ENCODE results near the gene RAET1G. TPM values are rescaled to one million over a fixed set of nuclear protein-coding genes. Genes with fewer than 3 reads are reported as not detected.
"Not testable (repeated sequence)": the region's sequence is repeated elsewhere in the genome, so short reads cannot be mapped to it uniquely, and the experiment has no call there.

The RAET1G gene
- total RNA-seq, 1 experiment from 2014 or later = 0.54 TPM

- CTCF ChIA-PET = no interaction called here
- Mint-ChIP-seq H3K4me3 (ENCODE audit: low read depth, unreplicated experiment) (peak overlapping the region; percentile 81), H3K27ac (ENCODE audit: unreplicated experiment) (peak overlapping the region; percentile 81), H3K36me3 (ENCODE audit: insufficient read depth, unreplicated experiment) (peaks cover 23% of the 10 kb centered on the region), H3K9me3 (ENCODE audit: low read depth, unreplicated experiment) (no peaks in the 10 kb centered on the region), H3K27me3 (ENCODE audit: unreplicated experiment) (no peaks in the 10 kb centered on the region), H3K4me1 (ENCODE audit: low read depth, unreplicated experiment) (no peaks in the 10 kb centered on the region)
- intact Hi-C loops (cut with micrococcal nuclease; ENCODE audit: unreplicated experiment) = no loop called here
- BruUV-seq (replicated peaks) = no TSS peak
- TF ChIP-seq, protein P1, sequence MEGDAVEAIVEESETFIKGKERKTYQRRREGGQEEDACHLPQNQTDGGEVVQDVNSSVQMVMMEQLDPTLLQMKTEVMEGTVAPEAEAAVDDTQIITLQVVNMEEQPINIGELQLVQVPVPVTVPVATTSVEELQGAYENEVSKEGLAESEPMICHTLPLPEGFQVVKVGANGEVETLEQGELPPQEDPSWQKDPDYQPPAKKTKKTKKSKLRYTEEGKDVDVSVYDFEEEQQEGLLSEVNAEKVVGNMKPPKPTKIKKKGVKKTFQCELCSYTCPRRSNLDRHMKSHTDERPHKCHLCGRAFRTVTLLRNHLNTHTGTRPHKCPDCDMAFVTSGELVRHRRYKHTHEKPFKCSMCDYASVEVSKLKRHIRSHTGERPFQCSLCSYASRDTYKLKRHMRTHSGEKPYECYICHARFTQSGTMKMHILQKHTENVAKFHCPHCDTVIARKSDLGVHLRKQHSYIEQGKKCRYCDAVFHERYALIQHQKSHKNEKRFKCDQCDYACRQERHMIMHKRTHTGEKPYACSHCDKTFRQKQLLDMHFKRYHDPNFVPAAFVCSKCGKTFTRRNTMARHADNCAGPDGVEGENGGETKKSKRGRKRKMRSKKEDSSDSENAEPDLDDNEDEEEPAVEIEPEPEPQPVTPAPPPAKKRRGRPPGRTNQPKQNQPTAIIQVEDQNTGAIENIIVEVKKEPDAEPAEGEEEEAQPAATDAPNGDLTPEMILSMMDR (IDR thresholded peaks at IDR 0.05; ENCODE audit: unreplicated experiment) = no peak
- DNase-seq = no peak
Observed at GRCh38 chr6:149962461-149963211, 39.7 kb upstream of the RAET1G start.

- intact Hi-C loops (cut with micrococcal nuclease; ENCODE audit: unreplicated experiment) = no loop called here
- no peak overlapping the region for H3K4me3 Mint-ChIP-seq (ENCODE audit: low read depth, unreplicated experiment)
- TF ChIP-seq, protein P1 (IDR thresholded peaks at IDR 0.05; ENCODE audit: unreplicated experiment) = peak; percentile 31
- H3K27me3 Mint-ChIP-seq (ENCODE audit: unreplicated experiment) = no peaks in the 10 kb centered on the region
- no peaks in the 10 kb centered on the region for H3K9me3 Mint-ChIP-seq (ENCODE audit: low read depth, unreplicated experiment)
- CTCF ChIA-PET = interaction anchor here (0.6 kb wide), 1 partner anchor 530 kb away, joined by 3 read pairs; no protein-coding TSS in a partner anchor
- H3K36me3 Mint-ChIP-seq (ENCODE audit: insufficient read depth, unreplicated experiment) = peaks cover 23% of the 10 kb centered on the region
- DNase-seq = peak; percentile 47
- no peaks in the 10 kb centered on the region for H3K4me1 Mint-ChIP-seq (ENCODE audit: low read depth, unreplicated experiment)
- H3K27ac Mint-ChIP-seq (ENCODE audit: unreplicated experiment) = no peak overlapping the region
- no TSS peak for BruUV-seq (replicated peaks)
Observed at GRCh38 chr6:149961728-149962425, 39.0 kb upstream of the RAET1G start.

DNA sequence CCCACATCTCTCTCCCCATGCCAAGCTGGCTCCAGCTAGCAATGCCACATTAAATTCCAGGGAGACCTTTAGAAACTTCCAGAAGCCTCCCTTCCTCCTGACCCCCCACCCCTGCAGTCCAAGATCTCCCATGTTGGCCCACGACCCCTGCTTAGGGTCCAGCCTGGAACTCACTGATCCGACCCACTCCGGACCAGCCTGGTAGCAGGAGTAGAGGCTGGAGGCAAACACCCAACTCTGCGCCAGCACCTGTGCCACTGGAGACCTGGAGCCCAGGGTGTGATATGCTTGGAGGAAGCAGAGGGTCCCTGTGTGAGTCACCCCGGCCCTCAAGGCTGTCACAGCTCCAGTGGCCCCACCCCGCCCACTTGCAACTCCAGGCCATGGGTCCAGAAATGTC is 37.6 kb upstream of the RAET1G start:
- Mint-ChIP-seq H3K36me3 (ENCODE audit: insufficient read depth, unreplicated experiment) (peaks cover 23% of the 10 kb centered on the region), H3K27me3 (ENCODE audit: unreplicated experiment) (peaks cover 9% of the 10 kb centered on the region), H3K27ac (ENCODE audit: unreplicated experiment) (no peak overlapping the region), H3K4me1 (ENCODE audit: low read depth, unreplicated experiment) (no peaks in the 10 kb centered on the region), H3K9me3 (ENCODE audit: low read depth, unreplicated experiment) (no peaks in the 10 kb centered on the region), H3K4me3 (ENCODE audit: low read depth, unreplicated experiment) (no peak overlapping the region)
- BruUV-seq (replicated peaks) = no TSS peak
- TF ChIP-seq, protein P1 (IDR thresholded peaks at IDR 0.05; ENCODE audit: unreplicated experiment) = no peak
- no peak for DNase-seq
- intact Hi-C loops (cut with micrococcal nuclease; ENCODE audit: unreplicated experiment) = no loop called here
- CTCF ChIA-PET = interaction anchor here (0.7 kb wide), 1 partner anchor 872 kb away, joined by 5 read pairs; no protein-coding TSS in a partner anchor

GRCh38 chr6:149959806-149960205 is 36.9 kb upstream of the RAET1G start:
- intact Hi-C loops (cut with micrococcal nuclease; ENCODE audit: unreplicated experiment); H3K27ac Mint-ChIP-seq (ENCODE audit: unreplicated experiment); BruUV-seq (replicated peaks); DNase-seq; H3K4me1 Mint-ChIP-seq (ENCODE audit: low read depth, unreplicated experiment); H3K4me3 Mint-ChIP-seq (ENCODE audit: low read depth, unreplicated experiment); H3K9me3 Mint-ChIP-seq (ENCODE audit: low read depth, unreplicated experiment): not testable (repeated sequence)
- H3K27me3 Mint-ChIP-seq (ENCODE audit: unreplicated experiment) = peaks cover 16% of the 10 kb centered on the region
- CTCF ChIA-PET = interaction anchor here (0.7 kb wide), 1 partner anchor 871 kb away, joined by 5 read pairs; no protein-coding TSS in a partner anchor
- H3K36me3 Mint-ChIP-seq (ENCODE audit: insufficient read depth, unreplicated experiment) = peaks cover 22% of the 10 kb centered on the region

GRCh38 chr6:149958124-149958523 is 35.2 kb upstream of the RAET1G start:
- BruUV-seq (replicated peaks); H3K9me3 Mint-ChIP-seq (ENCODE audit: low read depth, unreplicated experiment); CTCF ChIA-PET; H3K27ac Mint-ChIP-seq (ENCODE audit: unreplicated experiment); H3K36me3 Mint-ChIP-seq (ENCODE audit: insufficient read depth, unreplicated experiment); DNase-seq; H3K4me3 Mint-ChIP-seq (ENCODE audit: low read depth, unreplicated experiment); H3K4me1 Mint-ChIP-seq (ENCODE audit: low read depth, unreplicated experiment); intact Hi-C loops (cut with micrococcal nuclease; ENCODE audit: unreplicated experiment): not testable (repeated sequence)
- peaks cover 20% of the 10 kb centered on the region for H3K27me3 Mint-ChIP-seq (ENCODE audit: unreplicated experiment)

GRCh38 chr6:149955654-149956317 is 32.9 kb upstream of the RAET1G start:
- H3K4me3 Mint-ChIP-seq (ENCODE audit: low read depth, unreplicated experiment); DNase-seq; CTCF ChIA-PET; H3K27ac Mint-ChIP-seq (ENCODE audit: unreplicated experiment); H3K36me3 Mint-ChIP-seq (ENCODE audit: insufficient read depth, unreplicated experiment); H3K4me1 Mint-ChIP-seq (ENCODE audit: low read depth, unreplicated experiment); intact Hi-C loops (cut with micrococcal nuclease; ENCODE audit: unreplicated experiment); BruUV-seq (replicated peaks); H3K9me3 Mint-ChIP-seq (ENCODE audit: low read depth, unreplicated experiment): not testable (repeated sequence)
- peaks cover 42% of the 10 kb centered on the region for H3K27me3 Mint-ChIP-seq (ENCODE audit: unreplicated experiment)

DNA sequence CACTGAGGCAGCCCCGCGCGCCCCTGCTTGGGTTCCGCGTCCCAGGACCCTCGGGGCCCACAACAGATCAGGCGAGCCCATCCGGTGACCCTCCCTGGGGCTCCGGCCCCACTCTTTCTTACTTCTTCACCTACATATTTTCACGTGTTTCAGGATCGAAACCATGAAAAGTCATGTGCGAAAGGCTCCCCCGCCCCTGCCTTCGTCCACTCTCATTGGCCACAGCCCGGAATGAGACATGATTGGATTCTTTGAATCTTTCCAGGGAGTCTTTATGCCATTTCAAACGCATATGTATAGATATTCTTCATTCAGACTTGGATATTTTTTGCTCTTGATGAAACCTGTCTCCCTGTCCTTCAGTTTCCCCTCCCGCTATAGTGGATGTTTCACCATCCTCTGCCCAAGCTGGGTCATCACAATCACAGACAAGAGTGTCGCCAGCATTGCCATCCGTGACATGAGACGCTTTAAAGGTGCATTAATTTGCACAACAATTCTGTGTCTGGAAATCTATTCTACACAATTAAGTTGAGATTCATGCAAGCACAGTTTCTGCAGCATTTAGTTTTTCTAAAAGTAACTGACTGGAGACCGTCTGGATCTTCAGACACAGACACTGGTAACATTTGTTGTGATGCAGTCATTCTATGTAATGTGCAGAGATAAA is 32.2 kb upstream of the RAET1G start:
- H3K9me3 Mint-ChIP-seq (ENCODE audit: low read depth, unreplicated experiment); H3K4me1 Mint-ChIP-seq (ENCODE audit: low read depth, unreplicated experiment); H3K27ac Mint-ChIP-seq (ENCODE audit: unreplicated experiment); H3K36me3 Mint-ChIP-seq (ENCODE audit: insufficient read depth, unreplicated experiment); intact Hi-C loops (cut with micrococcal nuclease; ENCODE audit: unreplicated experiment); DNase-seq; BruUV-seq (replicated peaks); CTCF ChIA-PET: not testable (repeated sequence)
- Mint-ChIP-seq H3K4me3 (ENCODE audit: low read depth, unreplicated experiment) (peak overlapping the region; percentile 66), H3K27me3 (ENCODE audit: unreplicated experiment) (peaks cover 49% of the 10 kb centered on the region)

Data from Calu3 (cell line).